Effector memory CD8-positive, alpha-beta T cell (primary cell): ENCODE data around the gene PTPRR.

Source experiments
- ATAC-seq: fragments of 150-1000 bp; cut with Tn5 transposase; replicated peaks from 2 replicates; pipeline ENCODE4 v1.10.0; 2021; ENCODE audit warnings: mild to moderate bottlenecking, moderate library complexity
- DNase-seq, 3 experiments: peaks; one replicate each; pipeline ENCODE4 v3.0.0; 2021
- H3K27ac Mint-ChIP-seq, 2 donors: one replicate each; pipeline ENCODE4 v1.8.0; 2022; ENCODE audit warnings: mild to moderate bottlenecking in 2 of 2, mixed read lengths in 2 of 2, moderate library complexity in 2 of 2
- H3K27me3 Mint-ChIP-seq, 2 donors: one replicate each; pipeline ENCODE4 v1.8.0; 2022; ENCODE audit warnings: mixed read lengths in 2 of 2
- H3K36me3 Mint-ChIP-seq: one replicate; pipeline ENCODE4 v1.8.0; 2022; ENCODE audit warnings: mild to moderate bottlenecking, moderate library complexity, mixed read lengths; ENCODE audit not compliant: insufficient read depth
- H3K4me1 Mint-ChIP-seq, 2 donors: one replicate each; pipeline ENCODE4 v1.8.0; 2022; ENCODE audit warnings: low read depth in 2 of 2, mixed read lengths in 2 of 2
- H3K4me3 Mint-ChIP-seq, 2 donors: one replicate each; pipeline ENCODE4 v1.8.0; 2022; ENCODE audit warnings: mild to moderate bottlenecking in 2 of 2, mixed read lengths in 2 of 2, moderate library complexity in 2 of 2
- H3K9me3 Mint-ChIP-seq, 2 donors: one replicate each; pipeline ENCODE4 v1.8.0; 2022; ENCODE audit warnings: mixed read lengths in 2 of 2

PTPRR gene

DNA sequence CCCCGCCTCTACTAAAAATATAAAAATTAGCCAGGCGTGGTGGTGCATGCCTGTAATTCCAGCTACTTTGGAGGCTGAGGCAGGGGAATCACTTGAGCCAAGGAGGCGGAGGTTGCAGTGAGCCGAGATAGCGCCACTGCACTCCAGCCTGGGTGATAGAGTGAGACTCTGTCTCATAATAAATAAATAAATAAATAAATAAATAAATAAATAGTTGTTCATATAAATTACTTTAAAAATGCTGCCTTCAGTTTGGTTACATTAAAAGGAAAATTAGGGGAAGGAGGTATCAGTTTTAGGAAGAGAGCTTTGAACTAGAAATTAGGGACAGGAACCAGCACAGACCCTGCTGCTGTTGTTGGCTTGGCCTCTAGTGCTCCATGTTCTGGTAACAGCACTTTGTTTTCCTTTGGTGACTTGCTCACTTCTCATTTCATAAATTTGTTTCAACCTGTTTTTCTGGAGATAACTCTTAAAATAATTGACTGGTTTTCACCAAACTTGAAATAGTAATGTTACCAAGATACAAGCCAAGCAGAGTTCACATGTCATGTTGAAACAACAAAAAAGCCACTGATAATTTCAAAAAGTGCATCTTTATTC lies 260.4 kb downstream of the PTPRR start:
- Mint-ChIP-seq H3K27ac (peak overlapping the region in 1 of 2 donors; percentile 76), H3K4me3 (no peak overlapping the region), H3K36me3 (no peaks in the 10 kb centered on the region), H3K27me3 (no peaks in the 10 kb centered on the region), H3K9me3 (no peaks in the 10 kb centered on the region), H3K4me1 (peaks cover 4 to 7% of the 10 kb centered on the region in 2 donors)
- ATAC-seq (no peak), DNase-seq (no peak)

DNA sequence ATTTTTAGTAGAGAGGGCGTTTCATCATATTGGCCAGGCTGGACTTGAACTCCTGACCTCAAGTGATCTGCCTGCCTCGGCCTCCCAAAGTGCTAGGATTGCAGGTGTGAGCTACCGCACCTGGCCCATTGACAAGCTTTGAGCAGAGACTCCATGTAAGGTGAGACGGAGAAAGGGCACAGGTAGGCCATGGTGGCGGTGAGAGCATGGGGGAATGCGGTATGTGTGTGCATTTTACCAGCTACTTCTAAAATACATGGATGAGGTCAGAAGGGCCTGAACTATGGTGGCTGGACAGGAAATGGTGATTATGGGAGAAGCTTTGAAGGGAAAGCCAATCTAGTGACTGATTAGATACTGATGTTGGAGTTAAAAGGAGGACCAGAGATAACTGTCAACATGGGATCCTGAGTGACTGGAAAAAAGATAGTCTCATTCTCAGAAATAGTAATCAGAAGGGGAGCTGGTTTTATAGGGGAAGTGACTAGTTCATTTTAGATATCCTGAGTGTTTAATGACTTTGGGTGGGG lies 261.4 kb downstream of the PTPRR start:
- no peak for DNase-seq
- peaks cover 4 to 7% of the 10 kb centered on the region in 2 donors for H3K4me1 Mint-ChIP-seq
- H3K4me3 Mint-ChIP-seq = no peak overlapping the region
- H3K36me3 Mint-ChIP-seq = no peaks in the 10 kb centered on the region
- H3K27ac Mint-ChIP-seq = no peak overlapping the region
- ATAC-seq = no peak
- no peaks in the 10 kb centered on the region for H3K9me3 Mint-ChIP-seq
- H3K27me3 Mint-ChIP-seq = no peaks in the 10 kb centered on the region

GRCh38 chr12:70657616-70658286 lies 262.8 kb downstream of the PTPRR start:
- no peak for ATAC-seq
- Mint-ChIP-seq H3K9me3 (no peaks in the 10 kb centered on the region), H3K4me1 (peaks cover 4 to 7% of the 10 kb centered on the region in 2 donors), H3K27ac (no peak overlapping the region), H3K27me3 (no peaks in the 10 kb centered on the region), H3K4me3 (no peak overlapping the region), H3K36me3 (no peaks in the 10 kb centered on the region)
- no peak for DNase-seq

DNA sequence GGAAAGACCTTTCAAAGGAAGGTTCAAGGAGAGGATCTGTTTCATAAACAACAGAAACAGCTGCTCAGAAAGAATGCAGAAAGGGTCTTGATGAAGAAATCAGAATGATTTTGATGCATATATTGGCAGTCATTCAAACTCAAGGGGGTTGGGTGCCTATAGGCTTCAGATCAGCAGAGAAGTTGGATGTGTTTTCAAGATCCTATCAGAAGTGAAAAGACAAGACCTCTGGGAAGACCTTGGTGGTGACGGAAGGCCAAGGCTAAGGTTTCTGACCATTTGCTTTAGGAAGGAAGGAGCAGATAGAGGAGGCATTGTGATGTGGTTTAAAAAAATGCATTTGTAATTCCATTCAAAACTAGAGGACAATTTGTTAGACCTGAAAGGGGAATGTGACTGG lies 268.1 kb downstream of the PTPRR start:
- no peak for ATAC-seq
- Mint-ChIP-seq H3K27ac (no peak overlapping the region), H3K4me1 (no peaks in the 10 kb centered on the region), H3K27me3 (no peaks in the 10 kb centered on the region), H3K36me3 (no peaks in the 10 kb centered on the region), H3K9me3 (no peaks in the 10 kb centered on the region), H3K4me3 (no peak overlapping the region)
- DNase-seq = no peak

GRCh38 chr12:70648831-70649230 lies 271.7 kb downstream of the PTPRR start:
- Mint-ChIP-seq H3K4me3 (no peak overlapping the region), H3K9me3 (no peaks in the 10 kb centered on the region)

GRCh38 chr12:70648191-70648590 lies 272.3 kb downstream of the PTPRR start:
- Mint-ChIP-seq H3K27ac (no peak overlapping the region), H3K36me3 (no peaks in the 10 kb centered on the region), H3K4me1 (no peaks in the 10 kb centered on the region), H3K27me3 (no peaks in the 10 kb centered on the region), H3K9me3 (no peaks in the 10 kb centered on the region), H3K4me3 (no peak overlapping the region)
- ATAC-seq = no peak
- DNase-seq = no peak

More at GRCh38 chr12:70648831-70649230, 271.7 kb downstream of the PTPRR start:
- no peaks in the 10 kb centered on the region for H3K36me3 Mint-ChIP-seq
- no peak overlapping the region for H3K27ac Mint-ChIP-seq
- no peak for ATAC-seq
- no peaks in the 10 kb centered on the region for H3K27me3 Mint-ChIP-seq
- H3K4me1 Mint-ChIP-seq = no peaks in the 10 kb centered on the region
- DNase-seq = no peak

DNA sequence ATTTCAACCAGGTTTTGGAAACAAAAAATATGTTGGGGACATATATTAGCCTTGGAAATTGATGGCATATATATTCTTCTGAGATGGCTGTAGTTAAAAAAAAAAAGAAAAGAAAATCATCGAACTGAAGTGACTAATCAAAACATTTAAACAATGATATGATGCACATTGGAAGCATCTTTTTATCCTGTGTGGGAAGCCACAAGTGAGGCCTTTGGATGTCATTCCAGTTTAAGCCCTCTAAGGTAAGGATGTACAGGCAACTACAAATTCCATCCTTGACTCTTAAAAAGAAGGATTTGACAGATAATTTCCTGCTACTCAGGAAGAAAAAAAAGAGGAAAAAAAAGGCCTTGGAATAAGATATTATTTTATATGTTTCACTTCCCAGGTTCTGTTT lies 273.7 kb downstream of the PTPRR start:
- Mint-ChIP-seq H3K9me3 (no peaks in the 10 kb centered on the region), H3K27ac (peak overlapping the region in 1 of 2 donors; percentile 69), H3K4me1 (no peaks in the 10 kb centered on the region), H3K4me3 (no peak overlapping the region), H3K27me3 (peaks cover 0 to 5% of the 10 kb centered on the region in 2 donors), H3K36me3 (no peaks in the 10 kb centered on the region)
- no peak for ATAC-seq
- DNase-seq = no peak

DNA sequence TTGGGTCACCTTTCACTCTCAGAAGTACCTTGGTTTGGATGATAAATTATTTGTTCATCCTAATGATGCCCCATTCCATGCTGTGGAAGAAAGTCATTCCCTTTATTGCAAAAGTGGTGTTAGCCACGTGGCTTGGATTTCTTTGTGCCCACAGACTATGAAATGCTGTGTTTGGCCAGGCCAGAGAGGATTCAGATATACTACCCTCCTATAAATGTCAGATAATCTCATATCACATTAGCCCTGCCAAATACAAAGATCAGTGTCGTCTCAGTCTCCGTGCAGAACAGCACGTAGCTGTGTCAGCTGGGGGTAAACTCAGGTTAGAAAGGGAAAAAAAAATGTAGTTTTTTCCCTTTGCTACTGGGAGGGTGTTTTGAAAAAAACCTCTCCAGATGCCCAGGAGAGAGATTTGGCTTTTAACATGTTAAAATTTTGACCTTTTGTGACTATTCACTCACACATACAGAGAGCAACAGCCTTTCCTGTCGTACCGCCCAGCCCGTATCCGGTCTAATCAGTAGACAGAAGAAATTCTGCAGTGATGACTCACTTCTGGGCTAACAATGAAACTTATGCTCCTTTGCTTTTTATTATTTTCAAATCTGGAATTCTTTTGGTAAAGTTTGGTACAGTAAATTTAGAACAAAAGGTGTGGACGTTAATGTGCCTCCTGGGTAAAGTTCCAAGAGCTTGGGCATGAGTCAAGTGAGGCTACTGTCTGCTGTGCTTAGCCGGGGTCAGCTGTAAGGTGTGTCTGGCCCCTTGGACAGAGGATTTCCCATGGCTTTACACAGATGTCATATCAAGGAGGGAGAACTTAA lies 274.8 kb downstream of the PTPRR start:
- H3K4me1 Mint-ChIP-seq = no peaks in the 10 kb centered on the region
- DNase-seq (peak in 1 of 3 experiments; percentile 4), ATAC-seq (peak; percentile 46)
- no peaks in the 10 kb centered on the region for H3K36me3 Mint-ChIP-seq
- peaks cover 0 to 8% of the 10 kb centered on the region in 2 donors for H3K27me3 Mint-ChIP-seq
- no peak overlapping the region for H3K4me3 Mint-ChIP-seq
- peak overlapping the region in 1 of 2 donors; percentile 69 for H3K27ac Mint-ChIP-seq
- no peaks in the 10 kb centered on the region for H3K9me3 Mint-ChIP-seq

DNA sequence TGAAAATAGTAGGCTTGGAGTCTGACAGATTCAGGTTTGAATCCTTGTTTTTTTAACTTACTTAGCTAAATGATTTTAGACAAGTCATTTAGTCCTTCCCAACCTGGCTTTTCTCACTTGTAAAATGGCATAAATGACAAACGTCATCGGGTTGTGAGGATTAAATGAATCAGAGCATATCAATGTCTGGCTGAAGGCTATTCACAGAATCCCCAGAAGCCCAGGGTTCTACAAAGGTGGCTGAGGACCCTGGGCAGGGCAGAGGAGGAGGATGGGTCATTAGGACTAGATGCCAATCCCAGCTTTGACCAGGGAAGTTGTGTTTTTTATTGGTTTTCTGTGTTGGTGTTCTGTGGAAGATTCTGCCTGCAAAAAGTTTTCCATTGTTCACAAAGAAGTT lies 275.7 kb downstream of the PTPRR start:
- Mint-ChIP-seq H3K36me3 (no peaks in the 10 kb centered on the region), H3K27ac (no peak overlapping the region), H3K9me3 (no peaks in the 10 kb centered on the region), H3K27me3 (peaks cover 0 to 8% of the 10 kb centered on the region in 2 donors), H3K4me3 (no peak overlapping the region), H3K4me1 (no peaks in the 10 kb centered on the region)
- DNase-seq (no peak), ATAC-seq (no peak)

GRCh38 chr12:70643939-70644338 lies 276.6 kb downstream of the PTPRR start:
- Mint-ChIP-seq H3K27ac (no peak overlapping the region), H3K4me1 (no peaks in the 10 kb centered on the region), H3K4me3 (no peak overlapping the region), H3K27me3 (peaks cover 0 to 8% of the 10 kb centered on the region in 2 donors), H3K9me3 (no peaks in the 10 kb centered on the region), H3K36me3 (no peaks in the 10 kb centered on the region)
- ATAC-seq (no peak), DNase-seq (no peak)

DNA sequence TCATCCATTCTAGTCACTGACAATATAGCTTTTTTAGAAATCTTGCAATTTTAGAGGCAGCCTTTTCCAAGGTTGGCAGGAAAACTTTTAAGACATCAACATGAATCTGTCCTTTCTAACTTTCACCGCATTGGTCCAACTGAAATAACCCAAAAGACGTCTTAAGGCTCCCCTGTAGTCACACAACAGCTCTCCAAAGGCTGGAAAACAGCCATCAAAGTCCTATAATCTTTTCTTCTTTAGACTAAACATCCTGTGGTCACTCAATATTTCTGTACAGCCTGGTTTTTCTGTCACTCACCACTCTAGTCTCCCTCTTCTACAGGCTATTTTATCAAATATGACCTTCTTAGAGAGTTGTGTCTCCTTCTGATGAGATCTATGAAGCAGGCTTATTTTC lies 278.8 kb downstream of the PTPRR start:
- H3K27me3 Mint-ChIP-seq = peaks cover 0 to 8% of the 10 kb centered on the region in 2 donors
- no peak overlapping the region for H3K4me3 Mint-ChIP-seq
- DNase-seq (no peak), ATAC-seq (no peak)
- no peaks in the 10 kb centered on the region for H3K9me3 Mint-ChIP-seq
- no peaks in the 10 kb centered on the region for H3K4me1 Mint-ChIP-seq
- H3K36me3 Mint-ChIP-seq = no peaks in the 10 kb centered on the region
- no peak overlapping the region for H3K27ac Mint-ChIP-seq

DNA sequence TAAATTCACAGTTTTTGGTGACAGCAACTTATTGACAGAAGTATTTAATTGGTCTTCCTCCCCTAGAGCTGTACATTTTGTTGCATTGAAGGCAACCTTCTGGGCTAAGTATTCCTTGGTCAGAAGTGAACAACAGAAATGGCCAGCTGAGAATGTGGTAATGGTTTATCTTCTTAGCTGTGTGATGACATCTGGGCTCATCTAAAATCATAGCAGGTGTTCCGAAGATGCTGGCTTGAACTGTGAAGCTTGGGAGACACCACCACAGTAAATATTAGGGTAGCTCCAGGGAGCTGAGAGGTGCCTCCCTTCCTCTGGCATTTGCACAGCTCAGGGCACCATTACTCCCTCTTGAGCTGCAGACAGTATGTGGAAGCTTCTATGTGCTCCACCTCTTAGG lies 279.6 kb downstream of the PTPRR start:
- Mint-ChIP-seq H3K36me3 (no peaks in the 10 kb centered on the region), H3K27me3 (peaks cover 0 to 8% of the 10 kb centered on the region in 2 donors), H3K4me3 (no peak overlapping the region), H3K4me1 (no peaks in the 10 kb centered on the region), H3K27ac (no peak overlapping the region), H3K9me3 (no peaks in the 10 kb centered on the region)
- DNase-seq (no peak), ATAC-seq (no peak)

GRCh38 chr12:70639535-70639934 lies 281.0 kb downstream of the PTPRR start:
- Mint-ChIP-seq H3K27ac (no peak overlapping the region), H3K4me3 (no peak overlapping the region)
- no peak for ATAC-seq

More at GRCh38 chr12:70639535-70639934, 281.0 kb downstream of the PTPRR start:
- no peaks in the 10 kb centered on the region for H3K36me3 Mint-ChIP-seq
- H3K4me1 Mint-ChIP-seq = no peaks in the 10 kb centered on the region
- DNase-seq = no peak
- no peaks in the 10 kb centered on the region for H3K9me3 Mint-ChIP-seq
- H3K27me3 Mint-ChIP-seq = peaks cover 0 to 8% of the 10 kb centered on the region in 2 donors
